ENCODE measurements around the gene CIAO2A. TPM values are rescaled to one million over a fixed set of nuclear protein-coding genes. Genes with fewer than 3 reads are reported as not detected.
"Not testable (repeated sequence)": the region's sequence is repeated elsewhere in the genome, so short reads cannot be mapped to it uniquely, and the experiment has no call there.

The CIAO2A gene
- total RNA-seq, 1 experiment from 2014 or later: 73.2 TPM

DNA sequence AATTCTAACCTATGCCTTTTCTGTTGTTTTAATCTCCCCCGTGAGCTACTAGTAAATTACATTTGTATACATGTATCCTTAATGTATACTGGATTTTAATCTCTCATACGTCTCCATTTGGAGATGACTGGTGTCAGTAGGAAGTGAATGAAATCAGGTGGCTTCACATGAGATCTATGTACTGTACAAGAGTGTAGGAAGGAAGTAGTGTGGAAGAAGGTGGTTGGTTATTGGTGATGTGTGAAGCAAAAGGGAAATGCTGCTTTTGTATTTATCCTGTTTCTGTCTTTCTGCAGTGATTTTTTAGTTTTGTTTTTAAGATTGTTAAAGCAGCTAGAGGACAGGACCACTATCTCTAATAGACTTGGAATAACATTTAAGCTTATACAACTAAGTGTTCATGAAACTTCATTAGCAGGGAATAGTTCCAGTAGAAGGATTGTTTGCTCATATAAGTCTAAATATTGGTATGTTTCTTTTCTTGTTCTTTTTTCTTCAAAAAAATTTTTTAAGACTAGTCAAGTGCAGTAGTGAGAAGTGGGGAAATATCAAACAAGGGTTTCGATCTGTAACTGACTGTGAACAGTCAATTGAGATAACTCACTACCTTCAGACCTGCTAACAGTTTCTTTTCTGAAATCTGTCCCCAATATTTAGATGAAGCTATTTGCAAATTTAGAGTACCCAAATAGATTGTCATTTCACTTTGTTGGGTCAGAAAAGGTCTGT, 17.5 kb upstream of the CIAO2A start:
- no peak for DNase-seq
- Mint-ChIP-seq H3K27ac (ENCODE audit: unreplicated experiment) (no peak overlapping the region), H3K27me3 (ENCODE audit: unreplicated experiment) (no peaks in the 10 kb centered on the region), H3K4me3 (ENCODE audit: low read depth, unreplicated experiment) (no peak overlapping the region), H3K4me1 (ENCODE audit: low read depth, unreplicated experiment) (no peaks in the 10 kb centered on the region), H3K36me3 (ENCODE audit: insufficient read depth, unreplicated experiment) (peaks cover 16% of the 10 kb centered on the region), H3K9me3 (ENCODE audit: low read depth, unreplicated experiment) (no peaks in the 10 kb centered on the region)
- intact Hi-C loops (cut with micrococcal nuclease; ENCODE audit: unreplicated experiment): no loop called here
- CTCF ChIA-PET: no interaction called here
- BruUV-seq (replicated peaks): no TSS peak
- TF ChIP-seq, protein P1, sequence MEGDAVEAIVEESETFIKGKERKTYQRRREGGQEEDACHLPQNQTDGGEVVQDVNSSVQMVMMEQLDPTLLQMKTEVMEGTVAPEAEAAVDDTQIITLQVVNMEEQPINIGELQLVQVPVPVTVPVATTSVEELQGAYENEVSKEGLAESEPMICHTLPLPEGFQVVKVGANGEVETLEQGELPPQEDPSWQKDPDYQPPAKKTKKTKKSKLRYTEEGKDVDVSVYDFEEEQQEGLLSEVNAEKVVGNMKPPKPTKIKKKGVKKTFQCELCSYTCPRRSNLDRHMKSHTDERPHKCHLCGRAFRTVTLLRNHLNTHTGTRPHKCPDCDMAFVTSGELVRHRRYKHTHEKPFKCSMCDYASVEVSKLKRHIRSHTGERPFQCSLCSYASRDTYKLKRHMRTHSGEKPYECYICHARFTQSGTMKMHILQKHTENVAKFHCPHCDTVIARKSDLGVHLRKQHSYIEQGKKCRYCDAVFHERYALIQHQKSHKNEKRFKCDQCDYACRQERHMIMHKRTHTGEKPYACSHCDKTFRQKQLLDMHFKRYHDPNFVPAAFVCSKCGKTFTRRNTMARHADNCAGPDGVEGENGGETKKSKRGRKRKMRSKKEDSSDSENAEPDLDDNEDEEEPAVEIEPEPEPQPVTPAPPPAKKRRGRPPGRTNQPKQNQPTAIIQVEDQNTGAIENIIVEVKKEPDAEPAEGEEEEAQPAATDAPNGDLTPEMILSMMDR (IDR thresholded peaks at IDR 0.05; ENCODE audit: unreplicated experiment): no peak

DNA sequence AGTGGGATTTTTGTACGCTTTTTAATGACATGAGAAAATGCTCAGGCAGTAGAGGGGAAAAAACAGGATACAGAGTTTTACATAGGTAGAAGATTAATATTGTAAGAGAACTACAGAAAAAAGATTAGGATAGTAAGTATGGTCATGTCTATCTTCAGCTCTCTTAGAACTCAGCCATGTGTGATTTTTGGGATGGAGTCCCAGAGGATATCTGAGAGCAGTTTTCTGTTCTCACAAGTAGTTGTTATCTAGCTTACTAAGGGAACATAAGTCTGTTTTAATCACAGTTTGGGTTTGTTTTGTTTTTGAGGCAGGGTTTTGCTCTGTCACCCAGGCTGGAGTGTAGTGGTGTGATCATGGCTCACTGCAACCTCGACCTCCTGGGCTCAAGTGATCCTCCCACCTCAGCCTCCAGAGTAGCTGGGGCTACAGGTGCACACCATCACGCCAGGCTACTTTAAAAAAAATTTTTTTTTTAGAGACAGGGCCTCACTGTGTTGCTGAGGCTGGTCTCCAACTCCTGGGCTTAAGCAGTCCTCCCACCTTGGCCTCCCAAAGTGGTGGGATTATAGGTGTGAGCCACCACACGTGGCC, 16.6 kb upstream of the CIAO2A start:
- H3K4me3 Mint-ChIP-seq (ENCODE audit: low read depth, unreplicated experiment); H3K4me1 Mint-ChIP-seq (ENCODE audit: low read depth, unreplicated experiment); BruUV-seq (replicated peaks): not testable (repeated sequence)

DNA sequence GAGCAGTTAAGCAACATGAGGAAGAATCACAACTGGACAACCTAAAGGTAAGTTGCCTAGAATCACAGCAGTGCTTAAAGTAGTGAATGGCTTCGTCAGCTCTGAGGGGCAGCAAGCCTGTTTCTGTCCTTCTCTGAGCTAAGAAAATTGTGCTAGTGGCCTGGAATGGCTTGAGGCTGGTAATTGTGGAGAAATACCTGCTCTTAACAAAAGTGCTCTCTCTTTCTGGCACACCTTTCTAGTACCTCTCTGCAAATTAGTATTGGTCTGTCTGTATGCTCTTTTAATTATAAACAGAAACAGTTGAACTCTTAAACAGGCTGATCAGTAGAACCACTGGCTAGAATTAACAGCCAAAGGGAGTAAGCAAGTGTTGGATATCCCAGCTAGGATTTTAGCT, 13.7 kb upstream of the CIAO2A start:
- Mint-ChIP-seq H3K27me3 (ENCODE audit: unreplicated experiment) (no peaks in the 10 kb centered on the region), H3K27ac (ENCODE audit: unreplicated experiment) (no peak overlapping the region), H3K4me3 (ENCODE audit: low read depth, unreplicated experiment) (no peak overlapping the region), H3K9me3 (ENCODE audit: low read depth, unreplicated experiment) (no peaks in the 10 kb centered on the region), H3K36me3 (ENCODE audit: insufficient read depth, unreplicated experiment) (no peaks in the 10 kb centered on the region), H3K4me1 (ENCODE audit: low read depth, unreplicated experiment) (no peaks in the 10 kb centered on the region)
- intact Hi-C loops (cut with micrococcal nuclease; ENCODE audit: unreplicated experiment): no loop called here
- no peak for DNase-seq
- BruUV-seq (replicated peaks): no TSS peak
- TF ChIP-seq, protein P1 (IDR thresholded peaks at IDR 0.05; ENCODE audit: unreplicated experiment): no peak
- CTCF ChIA-PET: interaction anchor here (0.7 kb wide), 1 partner anchor 30 kb away, joined by 3 read pairs; no protein-coding TSS in a partner anchor

More for the DNA sequence above, 16.6 kb upstream of the CIAO2A start:
- CTCF ChIA-PET: interaction anchor here (0.6 kb wide), 1 partner anchor 429 kb away, joined by 3 read pairs; no protein-coding TSS in a partner anchor
- intact Hi-C loops (cut with micrococcal nuclease; ENCODE audit: unreplicated experiment); H3K27ac Mint-ChIP-seq (ENCODE audit: unreplicated experiment); H3K27me3 Mint-ChIP-seq (ENCODE audit: unreplicated experiment); H3K9me3 Mint-ChIP-seq (ENCODE audit: low read depth, unreplicated experiment); DNase-seq: not testable (repeated sequence)
- peaks cover 16% of the 10 kb centered on the region for H3K36me3 Mint-ChIP-seq (ENCODE audit: insufficient read depth, unreplicated experiment)

DNA sequence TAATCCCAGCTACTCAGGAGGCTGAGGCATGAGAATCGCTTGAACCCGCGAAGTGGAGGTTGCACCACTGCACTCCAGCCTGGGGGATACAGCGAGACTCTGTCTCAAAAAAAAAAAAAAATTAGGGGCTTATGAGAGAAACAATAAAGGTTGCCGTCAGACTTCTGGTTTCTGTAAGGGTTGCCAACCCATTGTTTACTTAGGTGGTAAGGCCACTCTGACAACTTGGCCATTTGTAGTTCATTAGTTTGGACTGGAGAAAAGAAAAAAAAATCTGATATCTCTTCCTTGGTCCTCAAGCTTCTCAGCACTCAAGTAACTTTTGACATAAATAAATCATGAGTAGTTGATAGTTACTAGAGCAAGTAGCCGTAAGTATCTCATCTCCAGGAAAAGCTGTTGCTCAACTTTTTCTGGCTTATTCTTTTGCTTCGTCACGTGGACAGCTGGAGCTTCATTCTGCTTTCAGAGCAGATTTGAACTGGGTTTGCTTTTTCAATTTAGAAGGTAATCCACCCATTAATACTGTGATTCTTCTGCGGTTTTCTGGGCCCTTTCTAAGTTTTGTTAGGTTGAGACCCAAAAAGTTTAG, 11.6 kb upstream of the CIAO2A start:
- no peaks in the 10 kb centered on the region for H3K27me3 Mint-ChIP-seq (ENCODE audit: unreplicated experiment)
- DNase-seq: no peak
- H3K9me3 Mint-ChIP-seq (ENCODE audit: low read depth, unreplicated experiment): no peaks in the 10 kb centered on the region
- TF ChIP-seq, protein P1 (IDR thresholded peaks at IDR 0.05; ENCODE audit: unreplicated experiment): no peak
- BruUV-seq (replicated peaks): no TSS peak
- H3K36me3 Mint-ChIP-seq (ENCODE audit: insufficient read depth, unreplicated experiment): no peaks in the 10 kb centered on the region
- CTCF ChIA-PET: no interaction called here
- no peak overlapping the region for H3K27ac Mint-ChIP-seq (ENCODE audit: unreplicated experiment)
- no peak overlapping the region for H3K4me3 Mint-ChIP-seq (ENCODE audit: low read depth, unreplicated experiment)
- intact Hi-C loops (cut with micrococcal nuclease; ENCODE audit: unreplicated experiment): no loop called here
- H3K4me1 Mint-ChIP-seq (ENCODE audit: low read depth, unreplicated experiment): no peaks in the 10 kb centered on the region

All from Calu3 (cell line).